ENCODE data around the gene GMPPB. TPM values are rescaled to one million over a fixed set of nuclear protein-coding genes. Genes with fewer than 3 reads are reported as not detected.

Gene GMPPB
- total RNA-seq, 2 experiments from 2014 or later: 35.4 to 39.9 TPM

DNA sequence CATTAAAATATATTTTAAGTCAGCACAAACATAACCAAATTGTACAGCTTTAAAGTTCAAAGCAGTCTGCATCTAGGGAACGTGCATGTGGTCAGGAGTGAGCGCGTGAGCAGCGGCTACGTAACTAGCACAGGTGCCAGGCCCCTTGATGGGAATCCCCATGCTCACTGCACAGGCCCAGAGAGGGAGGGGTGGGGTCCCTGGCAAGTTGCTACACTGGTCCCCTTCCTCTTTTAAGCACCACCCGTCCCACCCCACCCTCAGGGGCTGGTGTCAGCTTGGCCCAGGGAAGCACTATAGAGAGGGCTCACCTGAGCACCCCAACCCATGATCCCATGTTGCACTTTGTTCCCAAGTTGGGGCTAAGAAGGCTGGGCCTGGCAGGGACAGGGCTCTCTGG is 835 bp upstream of the GMPPB start:
- H3K9me3 Mint-ChIP-seq: no peaks in the 10 kb centered on the region
- peaks cover 2% of the 10 kb centered on the region for H3K36me3 Mint-ChIP-seq
- POLR2A ChIA-PET: interaction anchor here (0.8 to 2.2 kb wide), 6 partner anchors 10 to 184 kb away, joined by 3 to 9 read pairs (median 6); partner anchors contain the start of genes INKA1 and UBA7
- H3K27ac Mint-ChIP-seq: peak overlapping the region; percentile 96
- H3K27me3 Mint-ChIP-seq: no peaks in the 10 kb centered on the region
- no peak for ATAC-seq (ENCODE audit: low read depth)
- peak overlapping the region; percentile 97 for H3K4me3 Mint-ChIP-seq
- DNase-seq: peak; percentile 41
- peaks cover 13% of the 10 kb centered on the region for H3K4me1 Mint-ChIP-seq

DNA sequence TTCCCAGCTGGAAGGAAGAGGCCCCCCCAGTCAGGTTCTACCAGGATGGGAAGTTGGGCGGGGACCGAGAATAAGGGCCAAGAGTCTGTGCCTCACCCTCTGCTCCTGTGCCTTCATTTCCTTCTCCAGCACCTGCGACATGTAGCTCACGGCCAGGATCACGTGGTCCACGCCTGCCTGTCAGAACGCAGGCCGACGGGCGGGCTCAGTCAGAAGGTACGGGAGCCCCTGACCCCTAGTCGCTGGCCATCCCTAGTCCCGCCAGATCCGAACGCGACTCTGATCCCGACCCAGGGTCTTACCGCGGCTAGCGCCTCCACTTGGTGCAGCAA is 489 bp downstream of the GMPPB start:
- no peaks in the 10 kb centered on the region for H3K27me3 Mint-ChIP-seq
- POLR2A ChIA-PET: interaction anchor here (0.5 to 2.2 kb wide), 14 partner anchors 8 to 206 kb away, joined by 3 to 9 read pairs (median 4); partner anchors contain the start of genes INKA1, MON1A and UBA7
- H3K27ac Mint-ChIP-seq: peak overlapping the region; percentile 96
- no peaks in the 10 kb centered on the region for H3K9me3 Mint-ChIP-seq
- peaks cover 6% of the 10 kb centered on the region for H3K36me3 Mint-ChIP-seq
- ATAC-seq (ENCODE audit: low read depth) (peak; percentile 22), DNase-seq (peak; percentile 68)
- peaks cover 23% of the 10 kb centered on the region for H3K4me1 Mint-ChIP-seq
- H3K4me3 Mint-ChIP-seq: peak overlapping the region; percentile 97

DNA sequence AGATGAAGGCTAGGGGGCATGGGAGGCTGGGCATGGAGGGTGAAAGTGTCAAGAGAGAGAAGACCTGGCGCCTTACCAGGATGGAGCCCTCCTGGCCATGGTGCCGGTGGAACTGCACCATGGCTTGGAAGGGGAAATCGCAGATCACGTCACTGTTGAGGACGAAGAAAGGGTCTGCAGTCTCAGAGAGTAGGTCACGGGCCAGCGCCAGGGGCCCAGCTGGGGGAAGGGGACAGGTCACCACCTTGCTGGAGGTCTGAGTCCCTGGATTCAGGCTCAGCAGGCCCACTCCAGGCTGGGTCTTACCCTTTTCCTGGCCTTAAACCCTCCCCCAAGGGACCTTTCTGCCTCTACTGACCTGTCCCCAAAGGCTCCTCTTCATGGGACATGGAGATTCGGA is 855 bp downstream of the GMPPB start:
- H3K36me3 Mint-ChIP-seq: peaks cover 6% of the 10 kb centered on the region
- no peaks in the 10 kb centered on the region for H3K27me3 Mint-ChIP-seq
- no peaks in the 10 kb centered on the region for H3K9me3 Mint-ChIP-seq
- peak overlapping the region; percentile 97 for H3K4me3 Mint-ChIP-seq
- POLR2A ChIA-PET: interaction anchor here (0.6 to 2.2 kb wide), 11 partner anchors 8 to 207 kb away, joined by 3 to 8 read pairs (median 3); partner anchors contain the start of genes INKA1, MON1A and UBA7
- H3K27ac Mint-ChIP-seq: peak overlapping the region; percentile 96
- ATAC-seq (ENCODE audit: low read depth) (no peak), DNase-seq (no peak)
- peaks cover 23% of the 10 kb centered on the region for H3K4me1 Mint-ChIP-seq

DNA sequence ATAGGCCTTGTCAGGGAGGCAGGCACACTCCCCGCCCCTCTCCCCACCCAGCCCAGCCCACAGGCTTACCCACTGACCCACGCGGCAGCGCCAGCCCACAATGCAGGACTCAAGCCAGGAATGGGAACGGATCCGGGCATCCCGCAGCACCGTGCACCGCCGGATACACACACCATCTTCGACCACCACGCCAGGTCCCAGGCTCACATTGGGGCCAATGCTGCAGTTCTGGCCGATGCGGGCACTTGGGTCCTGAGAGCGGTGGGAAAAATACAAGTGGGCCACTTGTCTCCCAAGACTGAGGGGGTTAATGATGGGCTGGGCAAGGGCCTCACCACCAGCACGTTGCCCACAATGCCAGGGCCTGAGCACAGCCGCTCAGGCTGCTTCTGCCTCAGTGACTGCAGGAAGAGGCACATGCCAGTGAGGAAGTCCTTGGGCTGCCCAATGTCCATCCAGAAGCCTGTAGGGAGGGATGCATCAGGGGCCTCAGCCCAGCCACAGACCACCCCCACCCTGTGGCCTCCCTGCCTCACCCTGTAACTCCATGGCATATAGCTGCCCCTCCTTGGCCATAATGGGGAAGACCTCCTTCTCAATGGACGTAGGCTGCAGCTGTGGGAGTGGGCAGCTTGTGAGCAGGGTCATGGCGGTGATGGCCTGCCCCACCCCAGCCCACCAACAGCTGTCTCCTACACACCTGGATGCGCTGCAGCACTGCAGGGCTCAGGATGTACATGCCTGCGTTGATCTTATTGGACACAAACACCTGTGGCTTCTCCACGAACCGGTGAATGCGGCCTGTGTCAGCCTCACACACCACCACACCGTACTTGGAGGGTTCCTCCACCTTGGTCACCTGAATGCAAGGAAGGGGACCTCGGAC is 1.6 kb downstream of the GMPPB start:
- POLR2A ChIA-PET: interaction anchor here (1.1 to 2.1 kb wide), 4 partner anchors 11 to 81 kb away, joined by 3 to 7 read pairs (median 3); partner anchors contain the start of gene INKA1
- no peaks in the 10 kb centered on the region for H3K9me3 Mint-ChIP-seq
- H3K27me3 Mint-ChIP-seq: no peaks in the 10 kb centered on the region
- peaks cover 6% of the 10 kb centered on the region for H3K36me3 Mint-ChIP-seq
- peak overlapping the region; percentile 82 for H3K27ac Mint-ChIP-seq
- no peak for DNase-seq
- peak overlapping the region; percentile 97 for H3K4me3 Mint-ChIP-seq
- no peak for ATAC-seq (ENCODE audit: low read depth)
- peaks cover 23% of the 10 kb centered on the region for H3K4me1 Mint-ChIP-seq

DNA sequence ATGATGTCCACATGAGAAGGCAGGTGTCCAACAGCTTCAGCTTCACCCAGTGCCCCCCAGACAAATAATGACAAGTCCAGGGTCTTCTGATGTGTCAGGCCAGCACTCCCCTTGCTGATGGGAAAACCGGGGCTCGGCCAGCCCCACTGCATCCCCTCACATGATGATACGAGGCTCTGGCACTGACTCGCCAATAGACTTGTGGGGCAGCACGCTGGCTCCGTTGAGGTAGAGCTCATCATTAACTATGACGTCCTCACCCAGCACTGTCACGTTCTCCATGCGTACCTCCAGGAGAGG is 2.2 kb downstream of the GMPPB start:
- no peak for DNase-seq
- no peak overlapping the region for H3K4me3 Mint-ChIP-seq
- POLR2A ChIA-PET: no interaction called here

DNA sequence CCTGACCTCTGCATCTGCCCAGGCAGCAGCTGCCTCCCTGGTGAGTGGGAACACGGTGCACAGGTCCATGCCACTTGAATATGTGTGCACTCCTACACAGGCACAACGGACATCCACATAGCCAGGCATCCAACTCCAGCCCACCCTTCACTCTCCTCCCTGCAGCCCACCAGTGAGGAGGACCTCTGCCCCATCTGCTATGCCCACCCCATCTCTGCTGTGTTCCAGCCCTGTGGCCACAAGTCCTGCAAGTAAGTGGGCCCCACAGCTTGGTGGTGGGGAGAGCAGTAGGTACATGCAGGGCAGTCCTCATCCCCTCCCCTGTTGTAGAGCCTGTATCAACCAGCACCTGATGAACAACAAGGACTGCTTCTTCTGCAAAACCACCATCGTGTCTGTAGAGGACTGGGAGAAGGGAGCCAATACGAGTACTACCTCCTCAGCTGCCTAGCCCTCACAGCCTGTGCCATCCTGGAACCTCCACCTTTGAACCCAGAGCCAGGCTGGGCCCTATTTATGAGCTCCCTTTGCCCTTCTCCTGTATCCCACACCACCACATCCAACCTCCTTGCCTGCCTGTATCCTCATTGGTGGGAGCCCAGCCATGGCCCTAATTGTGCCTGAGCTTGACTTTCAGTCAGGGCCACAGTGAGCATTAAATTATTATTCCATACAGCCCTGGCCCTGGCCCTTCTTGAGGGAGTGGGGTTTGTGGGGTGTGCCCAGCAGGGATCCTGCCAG is 2.7 kb downstream of the GMPPB start:
- H3K27ac Mint-ChIP-seq: peak overlapping the region; percentile 2
- no peaks in the 10 kb centered on the region for H3K27me3 Mint-ChIP-seq
- H3K4me3 Mint-ChIP-seq: no peak overlapping the region
- DNase-seq (no peak), ATAC-seq (ENCODE audit: low read depth) (no peak)
- POLR2A ChIA-PET: no interaction called here
- no peaks in the 10 kb centered on the region for H3K9me3 Mint-ChIP-seq
- peaks cover 23% of the 10 kb centered on the region for H3K4me1 Mint-ChIP-seq
- peaks cover 6% of the 10 kb centered on the region for H3K36me3 Mint-ChIP-seq

More for the DNA sequence above, 2.2 kb downstream of the GMPPB start:
- Mint-ChIP-seq H3K27ac (peak overlapping the region; percentile 2), H3K36me3 (peaks cover 6% of the 10 kb centered on the region), H3K4me1 (peaks cover 23% of the 10 kb centered on the region), H3K27me3 (no peaks in the 10 kb centered on the region), H3K9me3 (no peaks in the 10 kb centered on the region)
- no peak for ATAC-seq (ENCODE audit: low read depth)

DNA sequence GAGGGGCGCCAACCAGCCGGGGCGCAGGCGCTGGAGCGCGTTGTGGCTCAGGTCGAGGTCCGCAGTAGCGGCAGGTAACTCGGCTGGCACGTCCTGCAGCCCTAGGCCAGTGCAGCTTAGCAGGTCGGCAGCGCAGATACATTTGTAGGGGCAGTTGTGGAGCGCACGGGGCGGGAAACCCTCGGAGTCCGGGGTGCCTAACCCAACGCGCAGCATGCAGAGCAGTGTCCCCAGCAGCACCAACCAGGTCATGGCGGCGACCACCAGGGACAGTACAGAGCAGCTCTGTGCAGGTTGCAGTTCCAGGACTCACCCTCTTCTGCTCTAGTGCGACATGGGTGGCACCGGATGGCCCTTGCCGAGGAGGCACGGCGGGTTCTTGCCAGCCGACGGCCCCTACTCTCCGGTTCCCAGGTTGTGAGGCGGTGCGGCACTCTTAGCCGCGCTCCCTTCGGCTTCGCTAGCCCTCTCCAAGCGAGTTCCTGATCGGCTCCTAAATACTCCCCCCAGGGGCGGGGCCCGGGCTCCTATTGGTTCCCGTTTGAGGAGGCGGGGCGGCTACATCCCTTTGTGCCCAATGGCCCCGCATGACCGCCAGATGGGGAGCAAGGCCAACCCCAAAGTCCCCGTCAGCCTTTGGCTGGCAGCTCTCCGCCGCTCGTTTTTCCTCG is 4.4 kb downstream of the GMPPB start, which contains the start of gene AMIGO3:
Gene AMIGO3 (minus strand): TSS at position 471 of the 671 bp plus-strand sequence. CDS start 219 bp downstream, at position 252.
- POLR2A ChIA-PET: interaction anchor here (0.6 to 1.6 kb wide), 10 partner anchors 8 to 1003 kb away, joined by 3 to 5 read pairs (median 4); partner anchors contain the start of genes INKA1 and UBA7
- peak within 1 kb of the TSS; percentile 68 for H3K27ac Mint-ChIP-seq
- H3K4me1 Mint-ChIP-seq: peaks cover 18% of the 10 kb centered on the region
- DNase-seq (peak; percentile 92), ATAC-seq (ENCODE audit: low read depth) (peak; percentile 77)
- H3K4me3 Mint-ChIP-seq: peak within 1 kb of the TSS; percentile 89
- H3K27me3 Mint-ChIP-seq: no peaks in the 10 kb centered on the region
- peaks cover 5% of the 10 kb centered on the region for H3K36me3 Mint-ChIP-seq
- H3K9me3 Mint-ChIP-seq: no peaks in the 10 kb centered on the region

DNA sequence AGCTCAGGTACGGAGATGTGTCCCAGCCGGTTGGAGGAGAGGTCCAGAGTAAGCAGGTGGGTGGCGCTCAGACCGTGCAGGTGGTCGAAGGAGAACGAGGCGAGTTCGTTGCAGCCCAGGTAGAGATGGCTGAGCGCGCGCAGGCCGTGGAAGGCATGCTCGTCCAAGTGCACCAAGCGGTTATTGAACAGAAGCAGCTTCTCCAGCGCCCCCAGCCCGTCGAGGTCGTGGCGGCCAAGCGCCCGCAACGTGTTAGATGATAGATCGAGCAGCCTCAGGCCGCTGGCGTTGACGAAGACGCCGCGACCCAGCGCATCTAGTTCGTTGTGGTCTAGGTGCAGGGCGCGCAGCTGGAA is 4.9 kb downstream of the GMPPB start:
- no peak for ATAC-seq (ENCODE audit: low read depth)
- no peak for DNase-seq
- no peaks in the 10 kb centered on the region for H3K9me3 Mint-ChIP-seq
- H3K4me1 Mint-ChIP-seq: peaks cover 20% of the 10 kb centered on the region
- H3K4me3 Mint-ChIP-seq: peak overlapping the region; percentile 89
- POLR2A ChIA-PET: interaction anchor here (0.6 to 1.6 kb wide), 10 partner anchors 8 to 1003 kb away, joined by 3 to 5 read pairs (median 4); partner anchors contain the start of genes INKA1 and UBA7
- peaks cover 5% of the 10 kb centered on the region for H3K36me3 Mint-ChIP-seq
- peak overlapping the region; percentile 68 for H3K27ac Mint-ChIP-seq
- no peaks in the 10 kb centered on the region for H3K27me3 Mint-ChIP-seq

DNA sequence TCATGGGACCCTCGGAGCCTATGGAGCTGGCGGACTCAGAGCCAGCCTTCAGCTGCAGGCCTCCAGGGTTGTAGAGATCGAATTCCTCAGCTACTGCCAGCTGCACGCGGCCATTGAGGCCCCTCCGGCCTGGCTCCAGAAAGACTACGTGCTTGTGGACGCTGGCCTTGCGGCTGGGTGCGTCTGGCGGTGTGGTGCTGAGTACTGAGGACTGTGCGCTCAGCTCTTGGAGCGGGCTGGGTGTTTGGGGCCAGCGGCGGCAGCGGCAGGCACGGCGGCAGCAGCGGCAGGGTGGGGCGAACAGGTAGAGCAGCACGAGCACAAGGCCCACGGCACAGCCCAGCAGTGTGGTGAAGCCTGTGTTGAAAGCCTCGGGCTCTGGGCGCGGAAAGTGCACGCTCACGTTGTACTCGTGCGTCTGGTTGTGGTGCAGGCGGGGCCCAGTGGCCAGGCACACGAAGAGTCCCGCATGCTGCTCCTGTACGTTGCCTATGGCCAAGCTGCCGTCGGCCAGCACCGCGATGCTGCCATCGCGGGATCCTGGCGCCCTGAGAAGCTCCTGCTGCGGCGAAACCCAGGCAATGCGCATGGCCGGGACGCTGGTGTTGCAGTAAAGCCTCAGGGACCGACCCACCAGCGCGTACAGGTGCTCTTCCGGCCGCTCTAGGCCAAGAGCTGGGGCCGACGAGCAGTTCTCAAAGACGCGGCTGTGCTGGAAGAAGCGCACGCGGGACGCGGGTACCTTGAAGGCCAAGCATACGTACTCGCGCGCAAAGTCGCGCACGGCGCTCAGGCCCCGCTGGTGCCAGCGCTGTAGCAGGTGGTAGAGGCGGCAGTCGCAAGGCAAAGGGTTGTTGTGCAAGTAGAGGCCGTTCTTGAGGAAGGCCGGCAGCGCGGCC is 5.5 kb downstream of the GMPPB start:
- peak overlapping the region; percentile 89 for H3K4me3 Mint-ChIP-seq
- POLR2A ChIA-PET: interaction anchor here (0.6 to 1.6 kb wide), 5 partner anchors 7 to 186 kb away, joined by 3 to 5 read pairs (median 4); partner anchors contain the start of gene UBA7
- H3K9me3 Mint-ChIP-seq: no peaks in the 10 kb centered on the region
- H3K27ac Mint-ChIP-seq: peak overlapping the region; percentile 68
- ATAC-seq (ENCODE audit: low read depth) (no peak), DNase-seq (no peak)
- peaks cover 5% of the 10 kb centered on the region for H3K36me3 Mint-ChIP-seq
- peaks cover 20% of the 10 kb centered on the region for H3K4me1 Mint-ChIP-seq
- H3K27me3 Mint-ChIP-seq: no peaks in the 10 kb centered on the region

DNA sequence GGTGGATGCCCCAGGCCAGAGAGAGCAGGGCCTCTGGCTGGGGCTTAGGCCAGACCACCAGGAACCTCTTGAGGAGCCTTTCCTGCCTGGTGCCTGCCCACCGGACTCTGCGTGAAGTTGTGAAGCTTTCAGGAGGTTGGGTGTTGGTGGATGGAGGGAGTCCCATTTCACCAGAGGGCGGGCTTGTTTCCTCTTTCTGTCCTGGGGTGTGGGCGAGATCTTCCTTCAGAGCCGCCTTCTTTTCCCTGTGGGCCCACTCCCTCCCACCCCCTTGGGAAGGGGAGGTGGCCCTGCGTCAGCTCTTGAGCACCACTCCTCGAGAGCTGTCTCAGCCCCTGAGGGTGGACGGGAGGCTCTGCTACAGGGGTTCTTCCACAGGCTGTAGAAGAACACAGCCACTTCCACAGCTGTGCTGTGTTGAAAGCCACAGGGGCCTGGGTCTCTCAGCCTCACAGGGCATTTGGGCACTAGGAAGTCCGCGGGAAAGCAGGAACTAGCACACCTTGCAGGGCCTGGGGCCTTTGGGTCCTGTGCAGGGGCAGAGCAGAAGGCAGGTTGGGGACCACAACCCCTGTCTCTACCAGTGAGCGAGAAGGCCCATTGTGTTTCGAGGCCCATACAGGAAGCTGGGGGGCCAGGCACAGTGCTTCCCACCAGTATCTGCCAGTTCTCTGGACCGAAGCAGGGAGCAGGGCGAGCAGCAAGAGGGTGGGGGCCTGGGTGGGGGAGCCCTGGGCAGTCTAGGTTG is 6.4 kb downstream of the GMPPB start:
- Mint-ChIP-seq H3K27me3 (no peaks in the 10 kb centered on the region), H3K36me3 (peaks cover 5% of the 10 kb centered on the region), H3K4me3 (no peak overlapping the region), H3K27ac (no peak overlapping the region), H3K4me1 (peaks cover 24% of the 10 kb centered on the region), H3K9me3 (no peaks in the 10 kb centered on the region)
- DNase-seq (no peak), ATAC-seq (ENCODE audit: low read depth) (no peak)
- POLR2A ChIA-PET: interaction anchor here (0.6 kb wide), 1 partner anchor 362 kb away, joined by 4 read pairs; no protein-coding TSS in a partner anchor

DNA sequence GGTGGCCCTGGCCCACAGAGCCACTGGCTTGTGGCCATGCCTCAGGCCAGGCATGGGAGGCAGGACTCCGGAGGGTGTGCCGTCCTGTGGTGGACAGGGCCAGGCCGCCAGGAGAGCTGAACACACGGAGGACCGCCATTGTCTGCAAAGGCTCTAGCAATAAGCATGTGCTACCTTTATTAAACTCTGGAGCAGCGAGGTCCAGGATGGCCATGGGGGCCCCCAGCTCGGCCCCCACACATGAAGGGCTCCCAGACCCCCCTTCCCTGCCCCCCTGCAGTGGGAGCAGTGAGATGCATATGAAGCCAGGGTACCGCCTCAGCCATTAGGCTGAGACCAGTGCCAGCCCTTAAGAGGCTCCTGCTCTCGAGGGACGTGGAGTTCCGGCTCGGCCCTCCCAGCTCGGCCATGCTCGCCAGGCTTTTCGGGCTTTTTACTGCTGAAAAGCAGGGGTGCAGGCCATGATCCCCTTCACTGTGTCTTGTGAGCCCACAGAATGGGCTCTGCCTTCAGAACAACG is 7.0 kb downstream of the GMPPB start:
- Mint-ChIP-seq H3K9me3 (no peaks in the 10 kb centered on the region), H3K4me3 (no peak overlapping the region), H3K27me3 (no peaks in the 10 kb centered on the region), H3K36me3 (peaks cover 5% of the 10 kb centered on the region), H3K4me1 (peaks cover 28% of the 10 kb centered on the region), H3K27ac (no peak overlapping the region)
- POLR2A ChIA-PET: interaction anchor here (0.6 kb wide), 1 partner anchor 361 kb away, joined by 4 read pairs; no protein-coding TSS in a partner anchor
- DNase-seq: no peak
- no peak for ATAC-seq (ENCODE audit: low read depth)
